ENCODE results near the gene ELF4.

ELF4 gene

DNA sequence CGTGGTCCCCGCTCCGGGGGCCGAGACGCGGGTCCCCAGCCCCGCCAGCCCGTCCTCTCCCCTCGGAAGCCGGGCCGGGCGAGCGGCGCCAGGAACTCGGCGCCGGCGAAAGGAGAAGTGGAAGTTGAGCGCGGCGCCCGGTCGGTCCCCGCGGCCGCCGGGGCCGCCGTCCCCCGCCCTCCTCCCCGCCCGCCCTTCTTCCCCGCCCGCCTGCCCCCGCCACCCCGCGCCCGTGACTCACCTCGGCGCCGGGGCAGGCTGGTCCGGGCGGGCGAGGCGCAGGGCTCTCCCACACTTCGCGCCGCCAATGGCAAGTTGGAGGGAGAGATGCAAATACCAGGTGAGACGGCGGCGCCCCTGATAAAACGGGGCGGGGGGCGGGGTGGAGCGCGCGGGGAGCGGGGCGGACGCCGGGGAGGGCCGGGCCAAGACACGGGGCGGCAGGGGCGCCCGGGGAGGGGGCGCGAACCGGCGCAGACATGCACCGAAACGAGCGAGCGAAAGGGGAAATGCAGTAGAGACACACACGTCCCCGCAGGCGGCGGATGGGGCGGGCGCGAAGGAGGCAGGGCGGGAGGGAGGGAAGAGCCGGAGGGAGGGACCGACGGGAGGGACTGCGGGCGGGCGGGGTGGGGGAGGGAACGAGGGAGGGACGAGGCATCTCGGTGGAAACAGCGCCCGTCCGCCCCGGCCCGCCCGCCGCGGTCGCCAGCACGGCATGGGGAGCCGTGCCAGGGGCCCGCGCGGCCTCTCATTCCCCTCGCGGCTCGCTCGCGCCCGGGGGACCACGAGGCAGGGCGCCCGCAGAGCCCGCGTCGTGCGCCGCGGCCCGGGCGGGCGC is at the start of gene ELF4:
Gene ELF4 (minus strand): TSS at position 119 of the 841 bp plus-strand sequence. CDS start 29,167 bp downstream, outside the sequence.
- peak within 1 kb of the TSS; percentile 63 for H3K4me3 ChIP-seq (ENCODE audit: low read length)
- TF ChIP-seq, protein P1, sequence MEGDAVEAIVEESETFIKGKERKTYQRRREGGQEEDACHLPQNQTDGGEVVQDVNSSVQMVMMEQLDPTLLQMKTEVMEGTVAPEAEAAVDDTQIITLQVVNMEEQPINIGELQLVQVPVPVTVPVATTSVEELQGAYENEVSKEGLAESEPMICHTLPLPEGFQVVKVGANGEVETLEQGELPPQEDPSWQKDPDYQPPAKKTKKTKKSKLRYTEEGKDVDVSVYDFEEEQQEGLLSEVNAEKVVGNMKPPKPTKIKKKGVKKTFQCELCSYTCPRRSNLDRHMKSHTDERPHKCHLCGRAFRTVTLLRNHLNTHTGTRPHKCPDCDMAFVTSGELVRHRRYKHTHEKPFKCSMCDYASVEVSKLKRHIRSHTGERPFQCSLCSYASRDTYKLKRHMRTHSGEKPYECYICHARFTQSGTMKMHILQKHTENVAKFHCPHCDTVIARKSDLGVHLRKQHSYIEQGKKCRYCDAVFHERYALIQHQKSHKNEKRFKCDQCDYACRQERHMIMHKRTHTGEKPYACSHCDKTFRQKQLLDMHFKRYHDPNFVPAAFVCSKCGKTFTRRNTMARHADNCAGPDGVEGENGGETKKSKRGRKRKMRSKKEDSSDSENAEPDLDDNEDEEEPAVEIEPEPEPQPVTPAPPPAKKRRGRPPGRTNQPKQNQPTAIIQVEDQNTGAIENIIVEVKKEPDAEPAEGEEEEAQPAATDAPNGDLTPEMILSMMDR (conservative IDR thresholded peaks at IDR 0.05; ENCODE audit: low read depth, low read length), result no peak
- no peak for DNase-seq (ENCODE audit: low read depth)

DNA sequence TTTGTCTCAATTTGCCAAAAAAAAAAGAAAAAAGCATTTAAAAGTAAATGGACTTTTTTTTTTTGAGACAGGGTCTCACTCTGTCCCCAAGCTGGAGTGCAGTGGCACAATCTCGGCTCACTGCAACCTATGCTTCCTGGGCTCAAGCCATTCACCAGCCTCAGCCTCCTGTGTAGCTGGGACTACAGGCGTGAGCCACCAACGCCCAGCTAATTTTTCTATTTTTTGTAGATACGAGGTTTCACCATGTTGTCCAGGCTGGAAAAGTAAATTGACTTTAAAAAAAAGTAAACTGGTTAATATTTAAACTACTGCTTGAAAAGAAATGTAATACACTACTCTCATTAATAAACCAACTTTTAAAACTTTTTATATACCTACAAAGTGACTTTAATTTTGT is 49.5 kb upstream of the ELF4 start:
- TF ChIP-seq, protein P1 (conservative IDR thresholded peaks at IDR 0.05; ENCODE audit: low read depth, low read length), result no peak
- no peak for DNase-seq (ENCODE audit: low read depth)
- H3K4me3 ChIP-seq (ENCODE audit: low read length), result no peak overlapping the region

DNA sequence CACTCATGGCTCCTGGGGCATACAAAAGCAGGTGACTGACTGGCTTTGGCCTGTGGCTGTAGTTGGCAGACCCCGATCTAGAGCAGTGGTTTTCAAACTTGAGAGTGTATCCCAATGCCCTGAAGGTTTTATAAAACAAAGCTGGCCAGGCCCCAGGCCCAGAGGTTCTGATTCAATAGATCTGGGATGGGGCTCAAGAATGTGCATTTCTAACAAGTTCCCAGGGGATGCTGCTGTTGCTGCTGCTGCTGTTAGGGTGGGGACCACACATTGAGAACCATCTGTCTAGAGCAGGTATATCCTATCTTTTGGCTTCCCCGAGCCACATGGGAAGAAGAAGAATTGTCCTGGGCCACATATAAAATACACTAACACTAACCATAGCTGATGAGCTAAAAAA is 48.0 kb upstream of the ELF4 start:
- H3K4me3 ChIP-seq (ENCODE audit: low read length), result no peak overlapping the region
- TF ChIP-seq, protein P1 (conservative IDR thresholded peaks at IDR 0.05; ENCODE audit: low read depth, low read length), result no peak
- no peak for DNase-seq (ENCODE audit: low read depth)

DNA sequence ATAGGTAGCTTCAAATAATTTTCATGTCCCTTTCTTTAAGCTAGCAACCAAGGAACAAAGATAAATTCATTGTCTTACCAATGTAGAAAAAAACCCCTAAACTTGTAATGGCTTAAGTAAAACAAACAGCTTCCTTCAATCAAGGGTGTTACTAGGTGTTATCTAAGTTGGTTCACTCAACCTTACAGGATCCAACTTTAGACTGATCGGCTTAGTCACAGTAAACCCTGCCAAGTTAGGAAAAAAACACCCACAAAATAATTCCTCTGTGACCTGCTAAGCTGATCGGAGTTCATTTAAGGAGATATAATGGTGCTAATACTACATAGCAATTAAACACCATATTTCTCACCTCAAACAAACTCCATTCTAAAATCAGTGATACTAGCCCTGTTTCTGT is 45.3 kb upstream of the ELF4 start:
- DNase-seq (ENCODE audit: low read depth), result peak; percentile 62
- no peak overlapping the region for H3K4me3 ChIP-seq (ENCODE audit: low read length)
- TF ChIP-seq, protein P1 (conservative IDR thresholded peaks at IDR 0.05; ENCODE audit: low read depth, low read length), result no peak

DNA sequence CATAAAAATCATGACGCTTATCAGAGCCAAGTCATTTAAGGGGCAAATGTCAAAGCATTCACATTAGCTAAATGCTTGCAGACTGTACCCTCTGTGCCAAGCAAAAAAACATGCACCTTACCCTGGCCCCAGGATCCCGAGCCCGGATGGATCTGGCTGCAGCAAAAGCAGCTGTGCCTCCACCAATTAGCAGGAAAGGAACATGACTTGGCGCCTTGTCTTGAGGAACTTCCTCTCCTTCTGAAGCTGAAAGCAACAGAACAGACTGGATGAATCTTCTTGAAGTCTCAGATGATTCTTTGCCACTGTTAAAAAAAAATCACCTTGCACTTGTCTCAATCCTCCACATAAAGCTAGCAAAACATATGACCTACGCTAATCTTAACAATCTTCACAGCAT is 37.3 kb upstream of the ELF4 start:
- no peak for DNase-seq (ENCODE audit: low read depth)
- TF ChIP-seq, protein P1 (conservative IDR thresholded peaks at IDR 0.05; ENCODE audit: low read depth, low read length), result no peak
- H3K4me3 ChIP-seq (ENCODE audit: low read length), result no peak overlapping the region

DNA sequence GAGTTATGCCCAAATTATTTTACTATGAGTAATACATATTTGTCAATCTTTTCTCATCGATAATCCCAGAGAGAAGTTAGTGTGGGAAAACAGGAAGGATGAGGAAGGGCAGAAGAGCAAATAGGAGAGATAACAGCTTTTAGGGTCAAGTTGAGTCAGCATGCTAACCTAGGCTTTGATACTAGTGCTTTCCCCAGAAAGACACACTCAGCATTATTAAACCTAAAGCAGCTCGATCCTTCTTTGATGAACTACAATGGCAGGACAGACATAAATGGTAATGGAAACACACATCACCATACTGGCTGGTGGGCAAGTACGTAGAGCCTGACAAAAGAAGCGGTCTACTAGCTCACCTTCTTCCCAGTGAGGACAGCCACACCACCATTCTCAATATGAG is 34.8 kb upstream of the ELF4 start:
- DNase-seq (ENCODE audit: low read depth), result no peak
- H3K4me3 ChIP-seq (ENCODE audit: low read length), result no peak overlapping the region
- TF ChIP-seq, protein P1 (conservative IDR thresholded peaks at IDR 0.05; ENCODE audit: low read depth, low read length), result no peak

DNA sequence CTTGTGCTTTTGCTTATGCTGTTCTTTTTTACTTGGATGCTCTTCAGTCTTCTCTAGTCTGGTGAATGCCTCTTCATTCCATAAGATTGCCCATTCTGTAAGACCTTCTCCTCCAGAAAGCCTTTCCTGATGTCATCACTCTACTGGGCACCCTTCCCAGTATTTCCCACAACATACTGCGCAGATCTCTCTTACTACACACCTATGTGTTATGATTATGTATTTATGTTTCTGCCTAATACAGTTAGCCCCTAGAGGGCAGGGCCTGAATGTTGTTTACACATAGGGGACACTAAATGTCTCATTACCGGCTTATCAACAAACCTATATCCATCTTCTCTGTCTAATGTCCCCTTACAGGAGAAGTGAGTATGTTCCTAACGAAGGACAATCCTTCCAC is 34.2 kb upstream of the ELF4 start:
- no peak for DNase-seq (ENCODE audit: low read depth)
- TF ChIP-seq, protein P1 (conservative IDR thresholded peaks at IDR 0.05; ENCODE audit: low read depth, low read length), result peak; percentile 17
- H3K4me3 ChIP-seq (ENCODE audit: low read length), result no peak overlapping the region

Measured in retinal pigment epithelial cell (primary cell).